ENCODE data around the gene BARHL2. TPM values are rescaled to one million over a fixed set of nuclear protein-coding genes. Genes with fewer than 3 reads are reported as not detected.

Gene BARHL2
- total and polyA plus RNA-seq, 11 donors, result not detected

DNA sequence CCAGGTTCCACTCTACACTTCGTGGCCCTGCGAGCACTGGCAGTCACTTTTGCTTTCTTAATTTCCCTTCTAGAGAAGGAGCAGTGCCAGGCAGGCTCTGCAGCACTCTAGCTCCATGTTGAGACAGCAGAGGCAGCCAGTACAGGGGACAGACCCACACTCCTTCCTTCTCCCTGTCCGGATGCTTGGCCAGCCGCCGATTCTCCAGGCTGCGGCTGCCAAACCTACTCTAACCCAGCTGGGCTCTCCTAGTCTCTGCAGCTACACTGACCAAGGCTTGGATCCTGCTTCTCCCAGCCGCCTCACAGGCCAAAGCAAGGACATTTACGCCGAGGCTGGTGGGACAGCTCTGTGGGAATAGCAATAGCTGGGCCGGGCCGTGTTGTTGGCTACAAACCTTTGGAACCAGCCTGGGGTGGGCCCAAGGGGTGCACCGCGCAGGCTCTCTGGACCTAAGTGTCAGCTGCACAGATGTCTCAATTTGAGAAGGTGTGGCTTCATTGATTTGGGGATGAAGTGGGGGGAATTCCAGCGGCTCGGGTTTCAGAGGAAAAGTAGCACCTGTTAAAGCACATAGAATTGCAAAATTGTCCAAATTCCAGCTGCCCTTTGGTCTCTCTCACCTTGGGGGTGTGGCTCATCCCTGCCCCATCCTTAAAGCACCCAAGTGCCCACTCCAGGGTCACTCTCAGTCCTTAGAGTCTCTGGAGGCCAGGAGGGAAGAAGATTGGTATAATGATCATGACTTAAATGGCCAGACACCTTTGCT lies 3.2 kb downstream of the BARHL2 start:
- WGBS, 4 donors, result 1 to 6% (median 2%) methylated on average over 13 to 15 of the region's 15 CpGs
- Histone ChIP-seq H3K27ac (no peak overlapping the region), H3K27me3 (peaks cover 64 to 99% (median 93%) of the 10 kb centered on the region in 9 donors), H3K4me1 (peaks cover 0 to 40% (median 9%) of the 10 kb centered on the region in 12 donors), H3K4me3 (no peak overlapping the region), H3K36me3 (no peaks in the 10 kb centered on the region), H3K9me3 (no peaks in the 10 kb centered on the region)
- DNase-seq, result no peak
- no peak for TF ChIP-seq POLR2A (IDR thresholded peaks at IDR 0.05)
- TF ChIP-seq, protein P1, sequence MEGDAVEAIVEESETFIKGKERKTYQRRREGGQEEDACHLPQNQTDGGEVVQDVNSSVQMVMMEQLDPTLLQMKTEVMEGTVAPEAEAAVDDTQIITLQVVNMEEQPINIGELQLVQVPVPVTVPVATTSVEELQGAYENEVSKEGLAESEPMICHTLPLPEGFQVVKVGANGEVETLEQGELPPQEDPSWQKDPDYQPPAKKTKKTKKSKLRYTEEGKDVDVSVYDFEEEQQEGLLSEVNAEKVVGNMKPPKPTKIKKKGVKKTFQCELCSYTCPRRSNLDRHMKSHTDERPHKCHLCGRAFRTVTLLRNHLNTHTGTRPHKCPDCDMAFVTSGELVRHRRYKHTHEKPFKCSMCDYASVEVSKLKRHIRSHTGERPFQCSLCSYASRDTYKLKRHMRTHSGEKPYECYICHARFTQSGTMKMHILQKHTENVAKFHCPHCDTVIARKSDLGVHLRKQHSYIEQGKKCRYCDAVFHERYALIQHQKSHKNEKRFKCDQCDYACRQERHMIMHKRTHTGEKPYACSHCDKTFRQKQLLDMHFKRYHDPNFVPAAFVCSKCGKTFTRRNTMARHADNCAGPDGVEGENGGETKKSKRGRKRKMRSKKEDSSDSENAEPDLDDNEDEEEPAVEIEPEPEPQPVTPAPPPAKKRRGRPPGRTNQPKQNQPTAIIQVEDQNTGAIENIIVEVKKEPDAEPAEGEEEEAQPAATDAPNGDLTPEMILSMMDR (IDR thresholded peaks at IDR 0.05), result no peak
- intact Hi-C loops (cut with DNase I), result loop anchor here in 1 of 10 donors (10.0 kb wide), 1 partner anchor 141 kb away; no protein-coding TSS in a partner anchor
- no peak for ATAC-seq

DNA sequence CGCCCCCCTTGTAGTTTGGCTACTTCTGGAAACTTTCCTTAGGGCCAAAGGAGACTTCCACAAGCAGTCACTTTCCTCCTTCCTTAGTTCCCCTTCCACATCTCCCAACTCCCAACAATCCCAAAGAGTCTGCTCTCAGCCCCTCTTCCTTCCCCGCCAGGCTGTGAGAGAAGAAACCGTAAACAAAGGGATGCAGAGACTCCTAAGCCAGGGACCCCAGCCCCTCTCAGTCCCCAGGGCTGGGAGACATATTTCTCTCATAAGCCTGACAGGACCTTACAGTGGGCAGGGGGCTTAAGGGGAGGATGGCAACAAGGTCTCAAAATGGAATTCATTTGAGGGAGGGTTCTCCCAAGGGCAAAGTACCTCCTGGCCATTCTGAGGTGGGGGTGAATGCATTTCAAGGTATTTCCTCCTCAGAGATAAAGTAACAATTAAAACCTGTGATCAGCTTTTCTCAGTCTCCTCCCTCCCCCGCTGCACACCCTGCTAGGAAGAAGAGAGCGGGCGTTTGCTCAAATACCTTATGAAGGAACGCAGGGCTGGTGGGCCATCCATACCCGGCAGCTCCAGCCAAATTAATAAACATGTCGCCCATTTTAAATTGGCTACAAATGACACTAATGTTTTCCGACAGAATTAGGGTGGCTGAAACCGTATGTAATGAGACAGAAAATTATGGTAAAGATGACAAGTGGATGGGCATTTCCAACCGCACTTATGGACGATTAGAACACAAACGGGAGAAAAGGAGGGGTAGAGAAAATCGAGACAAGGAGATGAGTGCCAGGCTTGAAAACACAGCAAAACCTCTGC lies 4.0 kb downstream of the BARHL2 start:
- no peak for ATAC-seq
- Histone ChIP-seq H3K27me3 (peaks cover 58 to 99% (median 93%) of the 10 kb centered on the region in 9 donors), H3K9me3 (no peaks in the 10 kb centered on the region), H3K4me1 (peaks cover 0 to 32% (median 2%) of the 10 kb centered on the region in 12 donors), H3K4me3 (no peak overlapping the region), H3K36me3 (no peaks in the 10 kb centered on the region), H3K27ac (no peak overlapping the region)
- 8 to 11% (median 10%) methylated on average over 15 of the region's 15 CpGs for WGBS, 4 donors
- no peak for DNase-seq
- TF ChIP-seq POLR2A (IDR thresholded peaks at IDR 0.05), result no peak
- TF ChIP-seq, protein P1 (IDR thresholded peaks at IDR 0.05), result no peak
- intact Hi-C loops (cut with DNase I), result loop anchor here in 1 of 10 donors (10.0 kb wide), 1 partner anchor 142 kb away; no protein-coding TSS in a partner anchor

DNA sequence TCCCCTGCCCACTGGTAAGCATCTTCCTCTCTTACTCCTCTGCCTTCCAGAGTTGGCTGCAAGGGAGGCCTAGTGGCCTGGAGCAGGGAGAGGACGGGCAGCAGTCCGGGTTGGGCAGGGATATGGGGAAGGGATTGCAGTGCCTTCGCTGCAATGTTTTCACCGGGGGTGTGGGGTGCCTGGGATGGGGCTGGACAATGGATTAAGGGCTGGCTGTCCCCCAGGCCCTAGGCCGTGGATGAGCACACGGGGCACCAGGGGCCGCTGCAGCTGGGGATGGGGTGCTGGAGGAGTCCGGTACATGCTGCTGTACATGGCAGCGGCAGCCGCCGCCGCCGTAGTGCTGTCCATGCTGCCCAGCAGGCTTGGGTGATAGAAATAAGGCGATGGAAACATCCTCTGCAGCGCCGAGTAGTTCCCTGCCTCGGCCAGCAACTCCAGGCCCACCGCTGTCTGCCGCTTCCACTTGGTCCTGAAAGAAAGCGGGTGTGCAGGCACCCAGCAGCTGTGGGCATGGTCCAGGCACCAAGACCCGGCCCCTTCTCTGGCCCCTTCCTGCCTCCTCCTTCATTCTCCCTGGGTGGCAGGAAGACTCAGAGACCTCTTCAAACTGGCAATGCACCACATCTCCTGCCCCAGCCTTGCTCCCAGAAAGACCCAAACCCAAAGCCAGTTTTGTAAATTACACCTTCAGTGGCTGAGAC lies 4.8 kb downstream of the BARHL2 start:
- WGBS, 4 donors, result 7 to 12% (median 9%) methylated on average over 10 to 21 of the region's 21 CpGs
- Histone ChIP-seq H3K27me3 (peaks cover 60 to 100% (median 97%) of the 10 kb centered on the region in 9 donors), H3K36me3 (no peaks in the 10 kb centered on the region), H3K4me1 (peaks cover 0 to 28% (median 1%) of the 10 kb centered on the region in 12 donors), H3K27ac (no peak overlapping the region), H3K4me3 (no peak overlapping the region), H3K9me3 (no peaks in the 10 kb centered on the region)
- no peak for DNase-seq
- ATAC-seq, result no peak
- no peak for TF ChIP-seq POLR2A (IDR thresholded peaks at IDR 0.05)
- TF ChIP-seq, protein P1 (IDR thresholded peaks at IDR 0.05), result no peak
- intact Hi-C loops (cut with DNase I), result loop anchor here in 1 of 10 donors (10.0 kb wide), 1 partner anchor 142 kb away; no protein-coding TSS in a partner anchor

Data from heart left ventricle (tissue), 16 donors.